Gastroesophageal sphincter (tissue), 4 donors: Measurements from ENCODE around the gene PGRMC2. TPM values are rescaled to one million over a fixed set of nuclear protein-coding genes. Genes with fewer than 3 reads are reported as not detected.

Experiments used
- ATAC-seq: fragments of 150-250 bp; one replicate; pipeline ENCODE4 v1.9.1; 2016; ENCODE audit warnings: mild to moderate bottlenecking, moderate library complexity
- H3K27ac ChIP-seq, 4 donors: fragments of 200-600 bp; sonication (generic) in 3 of 4; 1 replicate in 3 of 4; 2 replicates in 1 of 4; pipeline ENCODE4 v1.5.1; 2016 to 2019
- H3K27me3 ChIP-seq: fragments of 200-600 bp; sonication (generic); one replicate; pipeline ENCODE4 v1.5.1; 2019
- H3K36me3 ChIP-seq, 2 donors: fragments of 200-600 bp; sonication (generic); one replicate each; pipeline ENCODE4 v1.5.1; 2019; ENCODE audit warnings: control low read depth in 1 of 2
- H3K4me1 ChIP-seq, 3 donors: fragments of 200-600 bp; sonication (generic); 1 replicate in 2 of 3; 2 replicates in 1 of 3; pipeline ENCODE4 v1.5.1; 2016 to 2019; ENCODE audit warnings: control low read depth in 2 of 3
- H3K4me3 ChIP-seq, 2 donors: fragments of 200-600 bp; sonication (generic); one replicate each; pipeline ENCODE4 v1.5.1; 2019; ENCODE audit warnings: mild to moderate bottlenecking in 1 of 2, moderate library complexity in 1 of 2
- H3K9me3 ChIP-seq, 3 donors: fragments of 200-600 bp; sonication (generic); one replicate each; pipeline ENCODE4 v1.5.1; 2017 to 2019; ENCODE audit warnings: control low read depth in 2 of 3
- CTCF ChIP-seq, 4 experiments: fragments of 200-600 bp in 2 of 4; fragments of 450-650 bp in 2 of 4; sonication (generic) in 1 of 4; IDR thresholded peaks; one replicate each; pipeline ENCODE4 v1.5.1; 2017 to 2019; ENCODE audit warnings: antibody characterized with exemption in 4 of 4, mild to moderate bottlenecking in 2 of 4, moderate library complexity in 2 of 4
- EP300 ChIP-seq: sonication (generic); formaldehyde crosslinking; IDR thresholded peaks from one replicate; pipeline ENCODE4 v1.6.1; 2017; ENCODE audit warnings: antibody characterized with exemption, mild to moderate bottlenecking
- POLR2A ChIP-seq, 2 donors: fragments of 450-650 bp; IDR thresholded peaks; one replicate each; pipeline ENCODE4 v1.6.1; 2017; ENCODE audit warnings: antibody characterized with exemption in 2 of 2, mild to moderate bottlenecking in 2 of 2, moderate library complexity in 1 of 2
- POLR2AphosphoS5 ChIP-seq: sonication (generic); formaldehyde crosslinking; IDR thresholded peaks from one replicate; pipeline ENCODE4 v1.6.1; 2017; ENCODE audit warnings: antibody characterized with exemption
- WGBS, 2 donors: methylation state at CpG; one replicate each; pipeline ENCODE4 v1.1.5; 2018; ENCODE audit warnings: low coverage in 1 of 2; 5-methylcytosine and 5-hydroxymethylcytosine counted together
- total RNA-seq, 4 donors: library from RNA; depleted of rRNA; stranded (reverse); fragments of >200 nt; gene quantifications; one replicate each; pipeline ENCODE4 v1.1.0, GENCODE V29; 2016

The PGRMC2 gene
- total RNA-seq, 4 donors from 2014 or later, result 47.3 to 79.2 (median 64.7) TPM

GRCh38 chr4:128303986-128304385 lies 16.4 kb upstream of the PGRMC2 start:
- Histone ChIP-seq H3K27me3 (no peaks in the 10 kb centered on the region), H3K4me3 (no peak overlapping the region), H3K4me1 (peaks cover 0 to 3% (median 0%) of the 10 kb centered on the region in 3 donors), H3K27ac (no peak overlapping the region), H3K36me3 (peaks cover 0 to 7% of the 10 kb centered on the region in 2 donors), H3K9me3 (no peaks in the 10 kb centered on the region)
- 79 to 80% methylated on average over 4 of the region's 4 CpGs for WGBS, 2 donors
- TF ChIP-seq POLR2A (IDR thresholded peaks at IDR 0.05) (no peak), CTCF (IDR thresholded peaks at IDR 0.05) (no peak), POLR2AphosphoS5 (no peak), EP300 (no peak)
- no peak for ATAC-seq

GRCh38 chr4:128303405-128303785 lies 15.8 kb upstream of the PGRMC2 start:
- ATAC-seq, result no peak
- H3K4me3 ChIP-seq, result no peak overlapping the region
- TF ChIP-seq POLR2AphosphoS5, result no peak
- H3K4me1 ChIP-seq, result peaks cover 0 to under 1% (median 0%) of the 10 kb centered on the region in 3 donors
- H3K27ac ChIP-seq, result no peak overlapping the region
- H3K9me3 ChIP-seq, result no peaks in the 10 kb centered on the region
- 94% methylated on average over 2 of the region's 2 CpGs; no CpG with 5 or more reads in 1 of the 2 donors for WGBS, 2 donors
- H3K27me3 ChIP-seq, result no peaks in the 10 kb centered on the region
- peaks cover 0 to 7% of the 10 kb centered on the region in 2 donors for H3K36me3 ChIP-seq

- 74 to 79% methylated on average over 2 of the region's 2 CpGs for WGBS, 2 donors
- Histone ChIP-seq H3K36me3 (peaks cover 0 to 7% of the 10 kb centered on the region in 2 donors), H3K4me3 (no peak overlapping the region), H3K27me3 (no peaks in the 10 kb centered on the region), H3K27ac (no peak overlapping the region), H3K4me1 (no peaks in the 10 kb centered on the region), H3K9me3 (no peaks in the 10 kb centered on the region)
- TF ChIP-seq POLR2A (IDR thresholded peaks at IDR 0.05) (no peak), CTCF (IDR thresholded peaks at IDR 0.05) (no peak), POLR2AphosphoS5 (no peak), EP300 (no peak)
- no peak for ATAC-seq
These were observed 14.4 kb upstream of the PGRMC2 start for GRCh38 chr4:128301979-128302378.

- no peak overlapping the region for H3K4me3 ChIP-seq
- no peaks in the 10 kb centered on the region for H3K27me3 ChIP-seq
- H3K9me3 ChIP-seq, result no peaks in the 10 kb centered on the region
- no peak for ATAC-seq
- peak overlapping the region in 3 of 4 donors; percentile 16 to 47 (median 33) for H3K27ac ChIP-seq
- H3K4me1 ChIP-seq, result no peaks in the 10 kb centered on the region
- WGBS, 2 donors, result 20% methylated on average over 1 of the region's 1 CpG; no CpG with 5 or more reads in 1 of the 2 donors
- TF ChIP-seq POLR2AphosphoS5, result no peak
- no peak for TF ChIP-seq EP300
- TF ChIP-seq CTCF (IDR thresholded peaks at IDR 0.05), result no peak
- no peak for TF ChIP-seq POLR2A (IDR thresholded peaks at IDR 0.05)
- H3K36me3 ChIP-seq, result peaks cover 0 to 7% of the 10 kb centered on the region in 2 donors
These were observed 12.2 kb upstream of the PGRMC2 start for GRCh38 chr4:128299848-128300247.

GRCh38 chr4:128298852-128299251 lies 11.2 kb upstream of the PGRMC2 start:
- Histone ChIP-seq H3K36me3 (peaks cover 0 to 7% of the 10 kb centered on the region in 2 donors), H3K9me3 (no peaks in the 10 kb centered on the region), H3K27ac (no peak overlapping the region), H3K27me3 (no peaks in the 10 kb centered on the region), H3K4me3 (no peak overlapping the region), H3K4me1 (no peaks in the 10 kb centered on the region)
- 80 to 81% methylated on average over 2 of the region's 2 CpGs for WGBS, 2 donors
- TF ChIP-seq EP300, result no peak
- no peak for TF ChIP-seq CTCF (IDR thresholded peaks at IDR 0.05)
- no peak for TF ChIP-seq POLR2AphosphoS5
- TF ChIP-seq POLR2A (IDR thresholded peaks at IDR 0.05), result no peak
- no peak for ATAC-seq
